ENCODE measurements around the gene LMTK3.
"Not testable (repeated sequence)": the region's sequence is repeated elsewhere in the genome, so short reads cannot be mapped to it uniquely, and the experiment has no call there.

LMTK3 gene

DNA sequence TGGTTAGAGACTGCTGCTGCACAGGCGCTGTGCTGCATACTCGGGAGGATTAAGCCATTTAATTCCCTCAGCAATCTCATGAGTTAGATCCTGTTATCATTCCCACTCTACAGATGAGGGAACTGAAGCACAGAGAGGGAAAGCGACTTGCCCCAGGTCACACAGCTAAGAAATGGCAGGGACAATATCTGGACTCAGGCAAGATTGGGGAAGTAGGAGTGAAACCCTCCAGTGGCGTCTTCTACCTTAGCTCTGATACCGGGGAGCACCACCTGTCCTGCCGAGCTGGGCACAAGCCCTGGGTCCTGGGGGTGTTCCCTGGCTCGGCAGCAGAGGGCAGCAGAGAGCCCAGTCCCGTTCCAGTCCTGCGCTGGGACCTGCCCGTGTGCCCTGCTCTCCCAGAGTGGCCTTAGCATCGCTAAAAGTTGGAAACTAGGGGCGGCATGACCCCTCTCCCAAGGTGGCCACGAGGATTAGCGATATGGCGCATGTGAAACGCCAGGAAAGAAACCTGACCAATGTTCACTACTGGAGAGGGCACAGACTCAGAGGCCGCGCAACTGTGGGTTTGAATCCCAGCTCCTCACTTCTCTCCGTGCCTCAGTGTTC is 21.9 kb downstream of the LMTK3 start:
- DNase-seq (ENCODE audit: insufficient read length, low spot score) (peak; percentile 91), FAIRE-seq (peak; percentile 94)

DNA sequence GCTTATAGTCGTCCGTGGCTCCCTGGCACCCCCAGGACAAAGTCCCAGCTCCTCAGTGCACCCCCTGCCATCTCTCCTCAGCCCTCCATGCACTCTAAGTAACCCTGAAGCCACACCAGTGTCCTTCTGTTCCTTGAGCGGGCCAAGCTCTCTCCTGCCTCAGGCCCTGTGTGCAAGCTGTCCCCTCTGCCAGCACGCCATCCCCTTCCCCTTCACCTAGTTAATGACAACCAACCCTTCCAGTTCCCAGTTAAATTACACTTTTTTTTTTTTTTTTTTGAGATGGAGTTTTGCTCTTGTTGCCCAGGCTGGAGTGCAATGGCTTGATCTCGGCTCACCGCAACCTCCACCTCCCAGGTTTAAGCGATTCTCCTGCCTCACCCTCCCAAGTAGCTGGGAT is 23.2 kb downstream of the LMTK3 start:
- DNase-seq (ENCODE audit: insufficient read length, low spot score); FAIRE-seq: not testable (repeated sequence)

DNA sequence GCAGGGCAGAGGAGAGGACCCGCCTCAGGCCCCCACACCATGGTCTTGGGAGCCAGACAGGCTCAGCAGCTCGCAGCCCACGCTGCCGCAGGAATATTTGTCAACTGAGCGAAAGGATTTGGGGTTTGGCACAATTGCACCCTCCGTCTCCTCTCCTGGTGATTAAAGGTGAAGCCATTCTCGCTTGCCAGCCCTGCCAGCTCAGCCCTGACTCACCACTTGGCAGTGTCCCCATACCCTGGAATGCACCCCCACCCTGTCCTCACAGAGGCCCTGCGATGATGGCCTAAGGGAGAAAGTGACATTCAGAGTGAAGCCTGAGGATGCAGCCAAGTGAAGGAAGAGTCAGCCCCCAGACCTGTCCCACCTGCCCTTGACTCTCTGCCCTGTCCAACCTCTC is 23.7 kb downstream of the LMTK3 start:
- no peak for DNase-seq (ENCODE audit: insufficient read length, low spot score)
- FAIRE-seq: no peak

DNA sequence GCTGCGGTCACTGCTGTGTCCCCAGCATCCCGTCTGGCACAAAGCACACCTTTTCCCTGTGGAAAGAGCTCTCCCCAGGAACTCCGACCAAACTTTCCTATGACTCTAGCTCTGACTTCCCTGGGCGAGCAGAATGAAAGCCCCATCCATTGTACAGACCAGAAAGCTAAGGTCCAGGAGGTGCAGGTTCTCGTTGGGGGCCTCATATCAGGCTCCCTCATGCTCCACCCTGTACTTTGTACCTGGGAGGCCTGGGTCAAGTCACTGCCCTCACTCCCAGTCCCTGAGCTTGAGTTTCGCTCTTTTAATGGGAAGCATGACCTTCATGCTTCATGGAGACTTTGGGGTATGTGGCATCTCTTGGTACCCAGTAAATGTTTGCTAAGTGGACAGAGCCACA is 24.1 kb downstream of the LMTK3 start:
- DNase-seq (ENCODE audit: insufficient read length, low spot score) (no peak), FAIRE-seq (no peak)

DNA sequence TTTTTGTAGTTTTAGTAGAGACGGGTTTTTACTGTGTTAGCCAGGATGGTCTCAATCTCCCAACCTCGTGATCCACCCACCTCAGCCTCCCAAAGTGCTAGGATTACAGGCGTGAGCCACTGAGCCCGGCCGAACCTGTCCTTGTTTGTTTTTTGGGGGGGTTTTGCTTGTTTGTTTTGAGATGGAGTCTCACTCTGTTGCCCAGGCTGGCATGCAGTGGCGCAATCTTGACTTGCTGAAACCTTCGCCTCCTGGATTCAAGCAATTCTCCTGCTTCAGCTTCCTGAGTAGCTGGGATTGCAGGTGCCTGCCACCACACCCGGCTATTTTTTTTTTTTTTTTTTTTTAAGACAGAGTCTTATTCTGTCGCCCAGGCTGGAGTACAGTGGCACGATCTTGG is 24.9 kb downstream of the LMTK3 start:
- FAIRE-seq; DNase-seq (ENCODE audit: insufficient read length, low spot score): not testable (repeated sequence)

DNA sequence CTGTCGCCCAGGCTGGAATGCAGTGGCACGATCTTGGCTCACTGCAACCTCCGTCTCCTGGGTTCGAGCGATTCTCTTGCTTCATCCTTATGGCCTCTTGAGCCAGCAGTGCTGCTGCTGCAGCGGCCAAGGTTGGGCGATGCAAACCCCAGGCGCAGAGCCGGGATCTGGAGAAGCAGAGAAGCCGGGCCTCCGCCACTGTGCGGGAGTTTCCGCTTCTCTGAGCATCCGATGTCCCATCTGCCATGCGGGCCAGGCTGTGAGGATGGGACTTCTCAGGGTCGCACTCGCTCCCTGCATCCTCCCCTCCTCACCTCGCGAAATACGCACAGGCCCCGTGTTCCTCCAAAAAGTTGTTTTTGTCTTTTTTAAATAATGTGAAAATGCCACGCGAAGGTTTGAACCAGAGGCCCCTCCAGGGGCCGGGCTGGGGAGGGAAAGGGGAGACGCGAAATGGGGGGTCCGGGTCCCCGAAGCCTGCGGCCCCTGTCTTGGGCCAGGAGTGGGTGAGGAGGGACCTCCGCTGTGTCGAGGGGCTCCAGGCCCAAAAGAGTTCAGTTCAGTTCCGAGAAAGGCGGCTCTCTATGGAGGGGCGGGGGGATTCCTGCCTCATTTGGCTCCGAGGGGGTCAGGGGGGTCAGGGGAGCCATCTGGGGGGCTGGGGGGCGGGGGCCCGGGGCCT is 26.6 kb downstream of the LMTK3 start:
- DNase-seq (ENCODE audit: insufficient read length, low spot score) (no peak), FAIRE-seq (no peak)

DNA sequence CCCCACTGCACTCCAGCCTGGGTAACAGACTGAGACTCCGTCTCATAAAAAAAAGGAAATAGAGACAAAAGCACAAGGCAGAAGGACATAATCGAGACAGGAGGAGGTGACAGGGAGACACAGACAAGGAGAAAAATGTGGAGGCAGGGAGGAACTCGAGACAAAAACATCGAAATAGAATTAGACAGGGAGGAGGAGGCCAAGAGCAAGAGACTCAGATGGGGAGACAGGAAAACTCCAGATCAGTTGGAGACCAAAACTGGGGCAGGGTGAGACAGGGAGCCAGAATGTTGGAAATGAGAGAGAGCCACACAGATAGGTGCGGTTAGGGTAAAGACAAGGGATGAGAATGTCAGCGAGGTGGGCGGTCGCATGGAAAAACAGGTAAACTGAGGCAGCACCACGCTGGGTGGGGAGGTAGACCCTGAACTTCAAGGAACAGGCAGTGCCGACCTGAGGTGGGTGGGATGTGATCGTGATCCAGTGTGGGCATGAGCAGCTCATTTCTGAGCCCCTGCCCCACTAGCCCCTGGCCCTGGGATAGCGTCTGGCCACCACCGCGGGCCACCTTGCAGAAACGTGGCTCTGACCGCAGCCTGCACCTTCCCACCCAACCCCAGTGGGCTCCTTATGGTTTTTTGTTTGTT is 27.3 kb downstream of the LMTK3 start:
- FAIRE-seq: no peak
- no peak for DNase-seq (ENCODE audit: insufficient read length, low spot score)

DNA sequence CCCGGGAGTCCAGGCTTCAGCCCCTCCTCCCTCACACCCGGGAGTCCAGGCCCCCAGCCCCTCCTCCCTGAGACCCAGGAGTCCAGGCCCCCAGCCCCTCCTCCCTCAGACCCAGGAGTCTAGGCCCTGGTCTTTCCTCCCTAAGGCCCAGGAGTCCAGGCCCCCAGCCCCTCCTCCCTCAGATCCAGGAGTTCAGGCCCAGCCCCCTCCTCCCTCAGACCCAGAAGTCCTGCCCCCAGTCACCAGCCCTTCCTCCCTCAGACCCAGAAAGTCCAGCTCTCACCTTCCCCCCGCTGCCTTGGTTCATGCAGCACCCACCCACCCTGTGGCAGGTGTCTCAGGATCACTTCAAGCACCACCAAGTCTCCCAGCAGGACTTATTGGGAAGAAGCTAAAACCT is 28.3 kb downstream of the LMTK3 start:
- DNase-seq (ENCODE audit: insufficient read length, low spot score) (no peak), FAIRE-seq (no peak)

DNA sequence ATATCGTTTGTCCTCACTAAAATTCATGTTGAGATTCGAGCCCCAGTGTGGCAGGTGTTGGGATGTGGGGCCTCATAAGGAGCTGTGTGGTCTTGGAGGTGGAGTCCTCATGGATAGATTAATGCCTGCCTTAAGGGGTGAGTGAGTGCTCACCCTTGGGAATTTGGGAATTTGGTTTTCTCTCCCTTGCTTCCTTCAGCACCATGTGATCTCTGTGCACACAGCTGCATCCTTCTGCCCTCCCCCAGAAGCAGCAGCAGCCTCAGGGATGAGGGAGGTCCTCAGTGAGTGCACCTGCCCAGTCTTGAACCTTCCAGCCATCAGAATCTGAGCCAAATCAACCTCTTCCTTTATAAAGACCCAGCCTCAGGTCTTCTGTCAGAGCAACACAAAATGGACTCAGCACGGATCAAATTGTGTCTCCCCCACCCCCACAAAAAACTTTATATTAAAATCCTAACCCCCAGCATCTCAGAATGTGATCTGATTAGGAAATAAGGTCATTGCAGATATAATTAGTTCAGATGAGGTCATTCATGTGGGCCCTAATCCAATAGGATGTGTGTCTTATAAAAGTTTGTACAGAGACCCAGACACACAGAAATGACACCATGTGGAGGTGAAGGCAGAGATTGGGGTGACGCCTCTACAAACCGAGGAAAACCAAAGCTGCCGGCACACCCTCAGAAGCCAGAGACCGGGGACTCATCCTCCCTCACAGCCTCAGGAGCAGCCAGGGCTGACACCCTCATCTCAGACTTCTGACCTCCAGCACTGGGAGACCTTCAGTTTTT is 29.6 kb downstream of the LMTK3 start:
- DNase-seq (ENCODE audit: insufficient read length, low spot score): no peak
- no peak for FAIRE-seq

DNA sequence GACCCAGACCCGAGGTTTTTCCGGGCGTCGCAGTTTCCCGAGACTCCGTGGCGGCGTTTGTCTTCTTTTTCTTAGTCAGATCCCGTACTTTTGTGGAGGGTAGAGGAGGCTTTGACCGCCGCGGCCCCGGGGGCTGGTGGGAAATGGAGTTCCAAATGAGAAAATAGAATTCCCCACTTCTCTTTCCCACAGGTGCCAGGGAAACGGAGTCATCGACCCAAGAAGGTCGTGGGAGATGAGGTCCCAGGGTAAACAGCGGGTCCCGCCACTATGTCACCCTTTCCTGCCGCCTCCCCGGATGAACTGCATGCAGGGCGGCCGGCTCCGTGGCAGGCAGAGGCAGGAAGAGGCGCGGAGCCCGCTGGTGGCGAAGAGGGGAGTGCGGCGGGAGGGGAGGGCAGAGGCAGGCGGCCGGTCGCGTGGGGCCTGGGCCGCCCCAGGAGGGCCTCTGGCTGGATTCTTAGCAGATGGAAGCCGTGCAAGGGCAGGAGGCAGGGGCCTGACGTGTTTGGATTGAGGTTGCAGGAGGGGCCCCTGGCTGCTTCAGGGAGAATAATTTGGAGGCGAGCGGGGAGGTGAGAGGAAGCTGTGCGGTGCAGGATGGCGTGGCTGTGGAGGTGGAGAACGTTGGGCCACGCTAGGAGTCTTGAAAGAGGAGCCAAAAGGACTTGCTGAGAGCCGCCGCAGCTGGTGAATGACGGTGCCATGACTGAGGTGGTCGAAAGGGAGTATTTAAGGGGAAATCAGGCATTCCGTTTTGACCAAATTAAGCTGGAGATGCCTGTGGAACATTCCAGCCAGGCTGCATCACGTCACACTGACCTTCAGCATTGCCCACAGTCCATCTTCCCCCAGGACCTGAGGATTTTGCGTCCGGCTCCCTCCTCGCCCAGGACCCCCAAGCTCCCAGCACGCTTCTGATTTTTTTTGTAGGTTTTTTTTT is 30.8 kb downstream of the LMTK3 start:
- DNase-seq (ENCODE audit: insufficient read length, low spot score) (no peak), FAIRE-seq (no peak)

DNA sequence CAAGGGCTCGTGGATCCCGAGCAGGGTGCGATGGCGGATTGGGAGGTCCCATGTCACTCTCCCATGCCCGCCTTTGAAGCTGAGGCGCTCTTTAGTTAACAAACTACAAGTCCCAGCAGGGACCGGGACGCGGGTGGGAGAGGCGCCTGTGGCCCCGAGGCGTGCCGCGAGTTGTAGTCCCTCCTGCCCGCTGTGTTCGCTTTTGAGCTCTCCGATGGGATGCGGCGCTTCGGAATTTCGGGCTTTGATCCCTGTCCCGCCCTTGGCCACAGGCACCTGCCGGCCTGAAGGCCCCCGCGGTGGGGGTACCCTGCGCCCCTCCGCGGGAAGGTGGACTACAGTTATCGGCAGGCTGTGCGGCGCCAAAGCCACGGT is 31.5 kb downstream of the LMTK3 start:
- DNase-seq (ENCODE audit: insufficient read length, low spot score): no peak
- no peak for FAIRE-seq

DNA sequence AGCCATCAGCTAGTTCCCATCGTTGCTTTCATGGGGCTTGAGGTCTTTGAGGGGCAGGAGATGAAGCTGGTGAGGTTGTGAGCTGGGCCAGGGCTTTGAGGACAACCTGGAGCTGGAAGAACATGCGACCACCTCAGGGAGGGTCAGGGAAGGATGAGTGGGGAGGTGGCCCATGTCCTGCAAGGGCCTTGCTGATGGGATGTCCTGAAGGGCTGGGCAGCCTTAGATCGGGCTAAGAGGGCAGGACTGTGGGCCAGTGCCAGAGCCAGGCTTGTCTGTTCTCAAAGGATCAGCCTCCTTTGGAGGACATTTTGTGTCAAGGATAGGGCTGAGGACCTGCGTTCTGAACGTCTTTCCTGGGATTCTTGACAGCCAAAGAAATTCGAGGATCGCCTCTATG is 31.9 kb downstream of the LMTK3 start:
- FAIRE-seq (no peak), DNase-seq (ENCODE audit: insufficient read length, low spot score) (no peak)

DNA sequence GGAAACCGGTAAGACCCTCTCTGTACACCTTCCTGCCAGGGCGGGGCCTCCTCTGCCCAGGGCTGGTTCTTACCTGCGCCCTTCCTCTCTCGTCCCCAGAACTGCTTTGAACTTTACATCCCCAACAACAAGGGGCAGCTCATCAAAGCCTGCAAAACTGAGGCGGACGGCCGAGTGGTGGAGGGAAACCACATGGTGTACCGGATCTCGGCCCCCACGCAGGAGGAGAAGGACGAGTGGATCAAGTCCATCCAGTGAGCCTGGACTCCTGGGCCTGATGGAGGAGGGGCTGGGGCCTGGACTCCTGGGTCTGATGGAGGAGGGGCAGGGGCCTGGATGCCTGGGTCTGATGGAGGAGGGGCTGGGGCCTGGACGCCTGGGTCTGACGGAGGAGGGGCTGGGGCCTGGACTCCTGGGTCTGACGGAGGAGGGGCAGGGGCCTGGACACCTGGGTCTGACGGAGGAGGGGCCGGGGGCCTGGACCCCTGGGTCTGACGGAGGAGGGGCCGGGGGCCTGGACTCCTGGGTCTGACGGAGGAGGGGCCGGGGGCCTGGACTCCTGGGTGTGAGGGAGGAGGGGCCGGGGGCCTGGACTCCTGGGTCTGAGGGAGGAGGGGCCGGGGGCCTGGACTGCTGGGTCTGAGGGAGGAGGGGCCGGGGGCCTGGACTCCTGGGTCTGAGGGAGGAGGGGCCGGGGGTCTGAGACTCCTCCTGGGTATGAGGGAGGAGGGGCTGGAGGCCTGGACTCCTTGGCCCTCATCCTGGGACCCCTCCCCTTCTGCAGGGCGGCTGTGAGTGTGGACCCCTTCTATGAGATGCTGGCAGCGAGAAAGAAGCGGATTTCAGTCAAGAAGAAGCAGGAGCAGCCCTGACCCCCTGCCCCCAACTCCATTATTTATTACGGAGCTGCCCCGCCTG is 33.0 kb downstream of the LMTK3 start:
- DNase-seq (ENCODE audit: insufficient read length, low spot score) (no peak), FAIRE-seq (no peak)

DNA sequence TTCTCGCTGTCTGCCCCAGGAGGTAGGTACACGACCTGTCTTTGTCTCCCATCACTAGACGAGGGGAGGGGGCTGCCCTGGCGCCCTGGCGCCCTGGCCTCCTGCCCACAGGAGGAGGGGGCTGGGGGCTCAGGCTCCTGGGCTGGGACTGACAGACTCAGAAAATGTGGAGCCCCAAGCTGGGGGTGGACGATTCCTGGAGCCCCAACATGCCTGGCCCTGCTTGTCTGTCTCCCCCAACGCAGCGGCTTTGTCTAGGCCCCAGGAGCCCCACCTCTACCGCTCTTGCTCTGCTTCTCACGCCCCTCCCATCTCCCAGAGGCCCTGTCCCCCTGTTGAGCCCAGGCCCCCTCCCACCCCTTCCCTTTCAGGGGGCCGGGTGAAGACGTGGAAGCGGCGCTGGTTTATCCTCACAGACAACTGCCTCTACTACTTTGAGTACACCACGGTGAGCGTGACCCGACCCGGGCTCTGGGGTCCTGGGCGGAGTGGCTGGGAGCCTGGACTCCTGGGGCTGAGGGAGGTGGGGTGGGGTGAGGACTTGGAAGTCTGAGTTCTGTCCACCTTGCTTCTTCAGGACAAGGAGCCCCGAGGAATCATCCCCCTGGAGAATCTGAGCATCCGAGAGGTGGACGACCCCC is 33.8 kb downstream of the LMTK3 start:
- no peak for DNase-seq (ENCODE audit: insufficient read length, low spot score)
- no peak for FAIRE-seq

DNA sequence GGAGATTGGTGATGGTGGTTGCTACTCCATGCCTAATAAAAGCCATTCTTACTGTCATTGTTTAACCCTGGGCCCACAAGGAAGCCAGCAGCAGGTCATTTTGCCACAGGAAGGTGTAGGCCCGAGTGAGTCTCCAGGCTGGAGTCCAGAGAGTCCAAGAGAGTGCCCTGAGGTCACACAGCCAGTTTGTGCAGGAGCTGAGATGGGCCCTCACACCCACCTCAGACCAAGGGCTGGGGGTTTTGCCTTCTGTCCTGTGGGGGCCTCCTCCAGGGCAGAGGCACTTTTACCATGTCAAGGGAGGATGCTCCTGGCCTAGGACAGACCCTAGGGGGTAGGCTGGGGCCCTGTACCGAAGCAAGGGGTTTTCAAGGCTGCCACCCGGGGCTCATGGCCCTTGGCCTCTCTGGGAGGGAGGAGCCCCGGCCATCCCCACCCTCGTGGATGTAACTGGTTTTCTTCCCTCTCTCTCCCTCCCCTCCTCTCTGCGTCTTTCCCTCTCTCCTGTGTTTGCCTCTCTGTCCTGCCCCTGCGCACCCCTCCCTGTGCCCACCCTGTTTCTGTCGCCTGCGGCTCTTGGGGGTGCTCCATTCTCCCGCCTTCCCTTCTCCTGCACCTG is 34.5 kb downstream of the LMTK3 start:
- no peak for FAIRE-seq
- no peak for DNase-seq (ENCODE audit: insufficient read length, low spot score)

DNA sequence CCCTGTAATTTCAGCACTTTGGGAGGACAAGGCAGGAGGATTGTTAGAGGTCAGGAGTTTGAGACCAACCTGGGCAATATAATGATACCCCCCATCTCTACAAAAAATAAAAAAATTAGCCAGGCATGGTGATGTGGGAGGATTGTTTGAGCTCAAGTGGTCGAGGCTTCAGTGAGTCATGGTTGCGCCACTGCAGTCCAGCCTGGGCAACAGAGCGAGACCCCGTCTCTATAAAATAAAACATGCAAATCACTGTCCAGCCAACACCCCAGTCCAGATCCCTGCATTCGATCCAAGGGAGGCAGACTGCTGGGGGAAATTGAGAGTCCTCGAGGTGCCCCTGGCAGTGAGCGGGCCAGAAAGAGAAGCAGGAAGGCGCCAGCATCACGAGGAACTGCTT is 35.5 kb downstream of the LMTK3 start:
- FAIRE-seq: no peak
- DNase-seq (ENCODE audit: insufficient read length, low spot score): no peak

DNA sequence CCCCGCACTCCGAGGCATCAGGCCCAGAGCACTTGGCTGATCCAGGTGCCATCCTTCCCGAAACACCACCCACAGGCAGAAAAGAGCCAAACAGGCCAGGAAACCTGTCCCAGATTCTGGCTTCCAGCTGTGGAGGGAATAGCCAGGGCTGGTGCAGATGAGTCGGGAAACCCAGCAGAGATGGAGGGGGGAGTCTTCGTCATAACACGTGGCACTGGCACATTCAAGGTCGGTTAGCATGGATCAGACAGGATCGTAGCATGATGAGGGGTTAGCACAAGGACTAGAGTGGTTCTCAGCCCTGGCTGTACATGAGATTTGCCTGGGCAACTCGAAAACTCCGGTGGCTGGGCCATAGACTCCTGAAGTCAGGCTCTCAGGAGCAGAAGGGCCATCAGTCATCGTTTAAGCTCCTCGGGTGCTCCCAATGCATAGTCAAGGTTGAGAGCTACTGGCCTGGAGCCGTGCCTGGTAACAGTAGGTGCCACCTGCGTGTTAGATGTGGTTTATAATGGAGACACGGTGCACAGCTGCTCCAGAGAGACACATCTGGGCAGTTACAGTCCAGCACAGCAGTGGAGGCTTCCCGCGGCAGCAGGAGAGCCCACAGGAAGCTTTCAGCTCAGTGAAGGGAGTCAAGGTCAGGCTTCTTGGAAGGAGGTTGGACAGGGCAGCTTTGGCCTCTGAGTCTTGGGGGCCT is 36.1 kb downstream of the LMTK3 start:
- FAIRE-seq (no peak), DNase-seq (ENCODE audit: insufficient read length, low spot score) (no peak)

DNA sequence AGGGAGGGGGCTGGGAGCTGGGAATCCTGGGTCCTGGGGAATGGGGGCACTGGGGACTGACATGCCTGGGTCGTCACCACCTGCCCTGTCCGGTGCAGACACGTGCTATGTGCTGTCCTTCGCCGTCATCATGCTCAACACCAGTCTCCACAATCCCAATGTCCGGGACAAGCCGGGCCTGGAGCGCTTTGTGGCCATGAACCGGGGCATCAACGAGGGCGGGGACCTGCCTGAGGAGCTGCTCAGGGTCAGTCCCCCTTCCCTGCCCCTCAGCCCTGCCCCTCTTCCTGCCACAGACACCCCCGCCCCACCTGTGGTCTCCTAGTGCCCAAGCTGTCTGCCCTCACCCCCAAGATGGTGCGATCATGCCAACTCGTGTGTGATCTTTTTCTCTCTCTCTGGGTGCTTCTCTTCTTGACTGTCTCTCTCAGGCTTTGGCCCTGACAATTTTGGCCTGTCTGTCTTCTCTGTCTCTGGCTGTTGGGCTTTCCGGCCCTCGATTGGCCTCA is 37.5 kb downstream of the LMTK3 start:
- DNase-seq (ENCODE audit: insufficient read length, low spot score): no peak
- FAIRE-seq: no peak
